HG03066 (cell line): ENCODE data around the gene PDZD7.
"Not testable (repeated sequence)": the region's sequence is repeated elsewhere in the genome, so short reads cannot be mapped to it uniquely, and the experiment has no call there.

Experiments used
- ATAC-seq: cut with Tn5 transposase; IDR thresholded peaks from one replicate; pipeline ENCODE4 v1.9.1; 2021; ENCODE audit warnings: low read depth; ENCODE audit not compliant: unreplicated experiment

PDZD7 gene

DNA sequence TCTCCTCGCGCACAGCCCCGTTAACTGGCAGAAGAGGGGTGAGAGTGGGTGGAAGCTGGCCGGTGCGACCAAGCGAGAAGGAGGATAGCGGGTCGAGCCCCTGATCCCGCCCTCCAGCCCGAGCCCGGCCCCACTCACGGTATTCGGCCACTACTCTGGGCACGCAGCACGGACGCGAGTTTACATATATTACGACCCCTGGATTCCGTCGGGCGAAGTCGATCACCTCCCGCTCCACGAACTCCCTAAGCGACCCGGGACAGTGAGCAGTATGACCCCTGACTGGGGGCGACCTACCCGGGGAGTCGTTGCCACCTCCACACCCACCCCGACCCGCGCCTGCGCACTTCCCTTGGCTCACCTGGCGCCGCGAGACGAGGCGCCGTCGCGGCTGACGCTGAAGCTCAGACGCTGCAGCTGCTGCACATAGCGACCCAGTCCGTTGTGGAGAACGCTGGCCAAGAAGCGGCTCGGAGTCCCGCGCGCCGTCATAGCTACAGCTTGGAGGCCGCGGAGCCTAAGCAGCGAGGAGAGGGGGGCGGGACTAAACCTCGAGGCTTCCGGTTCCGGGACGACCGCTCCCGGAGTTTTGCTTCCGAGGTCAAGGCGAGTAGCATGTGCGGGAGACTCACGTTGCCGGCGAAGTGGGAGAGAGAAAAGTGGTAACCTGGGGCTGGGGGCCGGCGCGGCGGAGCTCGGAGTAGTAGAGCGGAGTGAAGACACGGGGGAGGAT, 43.8 kb downstream of the PDZD7 start, which contains the start of the genes MRPL43 and TWNK:
Gene MRPL43, minus strand, starts transcription at position 546 of the 733 bp plus-strand sequence. Its CDS starts 54 bp downstream, at position 492.
Gene TWNK, plus strand, starts transcription at position 592 of the 733 bp plus-strand sequence. CDS start 668 bp downstream, outside the sequence.
- peak; percentile 82 for ATAC-seq

DNA sequence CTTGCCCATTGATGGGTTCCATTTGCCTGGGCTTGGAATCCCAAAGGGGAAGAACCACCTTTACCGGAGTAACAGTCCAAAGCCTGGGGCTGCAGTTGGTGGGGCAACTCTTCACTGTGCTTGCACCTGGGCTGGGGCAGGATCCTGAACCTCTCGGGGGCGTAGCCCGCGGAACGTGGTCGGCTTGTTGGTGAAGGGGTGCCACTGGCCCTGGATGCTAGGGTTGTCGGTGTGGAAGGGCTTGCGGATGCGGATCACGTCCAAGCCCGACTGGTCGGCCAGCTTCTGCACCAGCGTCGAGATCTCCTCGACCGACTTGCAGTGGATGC, 44.3 kb downstream of the PDZD7 start:
- ATAC-seq = no peak

DNA sequence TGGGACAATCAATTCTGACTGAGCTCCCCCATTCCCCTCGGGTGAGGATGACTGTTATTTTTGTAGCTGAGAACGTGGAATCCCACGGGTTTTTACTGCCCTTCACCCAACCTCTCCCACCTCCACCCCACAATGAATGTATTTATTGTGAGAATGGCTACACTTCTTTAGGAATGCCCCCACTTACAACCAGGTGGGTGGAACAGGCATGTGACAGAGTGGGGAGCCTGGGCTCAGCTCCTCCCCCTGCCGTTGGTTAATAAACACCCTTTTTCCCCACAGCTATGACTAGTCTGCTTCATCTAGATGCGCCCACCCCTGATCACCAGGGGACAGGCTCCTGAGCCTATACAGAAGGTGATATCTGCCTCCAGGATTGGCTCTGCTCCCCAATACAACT, 45.6 kb downstream of the PDZD7 start:
- no peak for ATAC-seq

DNA sequence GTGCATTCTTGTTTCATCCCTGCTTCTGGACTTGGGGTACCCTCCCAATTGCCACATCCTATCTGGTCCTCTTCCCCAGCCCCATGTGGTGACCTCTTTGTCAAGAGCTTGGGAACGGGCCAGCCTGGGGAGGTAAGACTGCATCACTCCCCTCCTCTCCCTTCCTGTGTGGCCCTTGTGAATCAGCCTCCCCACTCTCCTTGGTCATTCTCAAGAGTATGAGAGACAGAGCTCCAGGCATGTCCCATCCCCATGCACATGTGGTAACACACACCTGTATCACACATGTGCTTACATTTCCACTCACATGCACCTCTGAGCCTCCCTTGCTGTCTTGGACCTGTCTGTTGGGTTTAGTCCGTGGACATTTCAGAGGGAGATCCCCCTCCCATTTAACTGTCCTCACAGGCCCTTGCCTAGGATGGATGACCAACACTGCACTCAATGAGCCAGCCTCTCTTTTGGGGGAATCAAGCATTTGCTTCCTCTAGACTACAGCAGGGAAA, 46.2 kb downstream of the PDZD7 start:
- no peak for ATAC-seq

DNA sequence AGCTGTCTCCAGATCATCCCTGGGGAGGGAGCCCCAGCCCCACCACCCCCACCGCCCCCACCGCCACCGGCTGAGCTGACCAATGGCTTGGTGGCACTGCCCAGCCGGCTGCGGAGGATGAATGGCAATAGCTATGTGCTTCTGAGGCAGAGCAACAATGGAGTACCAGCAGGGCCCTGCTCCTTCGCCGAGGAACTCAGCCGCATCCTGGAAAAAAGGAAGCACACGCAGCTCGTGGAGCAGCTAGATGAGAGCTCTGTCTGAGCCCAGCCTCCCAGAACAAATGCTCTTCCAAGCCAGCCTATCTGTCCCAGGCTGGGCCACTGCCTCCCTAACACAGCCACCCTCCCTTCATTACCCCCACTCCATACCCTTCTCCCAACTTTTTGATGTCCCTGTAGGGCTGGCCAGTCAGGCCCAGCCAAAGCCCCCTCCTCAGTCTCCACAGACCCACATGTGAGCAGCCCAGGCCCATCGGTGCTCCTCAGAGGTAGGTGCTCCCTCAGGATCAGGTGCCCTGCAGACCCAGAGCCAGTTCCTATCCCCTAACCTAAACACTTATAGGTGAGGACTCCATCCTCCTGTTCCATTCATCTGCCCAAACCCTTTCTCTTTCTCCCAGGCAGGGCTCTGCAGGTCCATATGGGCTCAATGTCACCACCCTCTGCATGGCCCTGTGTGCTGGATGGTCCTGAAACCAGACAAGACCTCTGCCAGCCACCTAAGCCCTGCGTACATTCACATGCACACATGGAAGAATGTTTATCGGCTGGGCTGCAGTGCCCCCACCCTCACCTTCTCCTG, 46.9 kb downstream of the PDZD7 start:
- ATAC-seq = no peak

DNA sequence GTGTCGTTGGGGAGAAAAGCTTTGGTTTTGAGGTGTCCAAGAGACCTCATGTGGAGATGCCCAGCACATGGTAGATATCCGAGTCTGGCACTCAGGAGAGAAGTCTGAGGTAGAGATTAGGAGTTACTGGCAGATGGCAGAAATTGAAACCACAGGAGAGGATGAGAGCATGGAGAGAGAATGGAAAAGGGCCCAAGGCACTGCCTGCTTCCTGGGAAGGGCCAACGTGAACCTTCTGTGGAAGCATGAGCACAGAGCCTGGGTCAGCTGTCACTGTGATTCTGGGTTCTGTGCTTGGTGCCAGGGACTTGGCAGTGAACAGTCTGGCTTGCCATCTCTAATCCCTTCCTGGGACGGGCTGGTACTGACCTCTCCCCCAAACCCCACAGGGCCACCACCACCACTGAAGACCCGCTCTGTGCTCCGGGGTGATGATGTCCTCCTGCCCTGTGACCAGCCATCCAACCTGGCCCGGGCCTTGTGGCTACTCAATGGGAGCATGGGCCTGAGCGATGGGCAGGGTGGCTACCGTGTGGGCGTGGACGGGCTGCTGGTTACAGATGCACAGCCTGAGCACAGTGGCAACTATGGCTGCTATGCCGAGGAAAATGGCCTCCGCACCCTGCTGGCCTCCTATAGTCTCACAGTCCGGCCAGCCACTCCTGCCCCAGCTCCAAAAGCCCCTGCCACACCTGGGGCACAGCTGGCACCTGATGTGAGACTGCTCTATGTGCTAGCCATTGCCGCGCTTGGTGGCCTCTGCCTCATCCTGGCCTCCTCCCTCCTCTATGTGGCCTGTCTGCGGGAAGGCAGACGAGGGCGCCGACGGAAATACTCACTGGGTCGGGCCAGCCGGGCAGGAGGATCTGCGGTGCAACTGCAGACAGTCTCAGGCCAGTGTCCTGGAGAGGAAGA, 47.8 kb downstream of the PDZD7 start:
- no peak for ATAC-seq

DNA sequence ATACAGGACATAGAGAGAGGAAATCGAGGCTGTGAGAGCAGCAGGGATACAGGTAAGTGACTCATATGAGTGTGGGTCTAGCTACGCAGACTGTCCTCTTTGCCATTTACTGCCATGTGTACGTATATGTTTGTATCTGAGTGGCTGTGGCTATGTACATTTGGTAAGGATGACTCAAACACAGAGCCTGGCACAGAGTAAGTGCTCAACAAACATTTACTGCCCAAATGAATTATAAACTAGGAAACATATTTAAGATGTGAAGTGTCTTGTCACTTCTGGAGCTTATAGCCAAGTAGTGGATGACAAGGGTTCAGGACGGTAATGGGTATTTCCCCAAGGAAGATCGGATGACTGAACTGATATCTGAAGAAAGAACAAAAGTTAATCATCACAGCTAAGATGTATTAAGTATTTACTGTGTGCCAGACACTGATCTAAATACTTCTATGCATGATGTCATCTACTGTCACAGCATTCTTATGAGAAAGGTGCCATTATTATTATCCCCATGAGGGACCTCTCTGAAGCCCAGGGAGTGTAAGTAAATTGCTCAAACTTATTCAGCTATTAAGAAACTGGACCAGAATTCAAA, 49.7 kb downstream of the PDZD7 start:
- ATAC-seq = no peak

DNA sequence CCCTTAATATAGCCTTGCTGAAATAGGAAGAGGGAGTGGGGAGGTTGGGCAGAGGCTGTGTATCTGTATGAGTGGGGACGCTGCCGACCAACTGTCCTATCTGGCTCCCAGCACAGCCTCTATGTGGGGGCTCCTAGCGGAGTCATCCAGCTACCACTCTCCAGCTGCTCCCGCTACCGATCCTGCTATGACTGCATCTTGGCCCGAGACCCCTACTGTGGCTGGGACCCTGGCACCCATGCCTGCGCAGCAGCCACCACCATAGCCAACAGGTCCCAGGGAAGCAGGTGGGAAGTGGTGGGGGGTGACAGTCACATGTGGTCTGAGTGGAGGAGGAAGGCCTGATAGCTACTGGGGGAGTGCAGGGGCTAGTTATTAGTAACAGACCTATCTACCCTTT, 50.2 kb downstream of the PDZD7 start:
- no peak for ATAC-seq

DNA sequence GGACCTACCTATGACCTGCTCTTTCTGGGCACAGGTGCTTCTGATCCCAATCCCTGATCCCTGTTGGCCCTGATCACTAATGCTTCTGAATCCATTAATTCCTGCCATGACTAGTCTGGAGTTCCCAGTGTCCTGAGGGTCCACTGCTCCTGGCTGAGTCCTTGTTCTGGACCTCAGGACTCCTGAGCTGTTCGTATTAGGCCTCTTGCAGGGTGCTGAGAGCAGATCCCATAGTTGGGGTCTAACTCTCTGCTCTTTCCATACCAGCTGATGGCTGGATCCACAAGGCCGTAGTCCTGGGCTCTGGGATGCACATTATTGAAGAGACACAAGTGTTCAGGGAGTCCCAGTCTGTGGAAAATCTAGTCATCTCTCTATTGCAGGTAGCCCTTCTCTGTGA, 50.6 kb downstream of the PDZD7 start:
- no peak for ATAC-seq

DNA sequence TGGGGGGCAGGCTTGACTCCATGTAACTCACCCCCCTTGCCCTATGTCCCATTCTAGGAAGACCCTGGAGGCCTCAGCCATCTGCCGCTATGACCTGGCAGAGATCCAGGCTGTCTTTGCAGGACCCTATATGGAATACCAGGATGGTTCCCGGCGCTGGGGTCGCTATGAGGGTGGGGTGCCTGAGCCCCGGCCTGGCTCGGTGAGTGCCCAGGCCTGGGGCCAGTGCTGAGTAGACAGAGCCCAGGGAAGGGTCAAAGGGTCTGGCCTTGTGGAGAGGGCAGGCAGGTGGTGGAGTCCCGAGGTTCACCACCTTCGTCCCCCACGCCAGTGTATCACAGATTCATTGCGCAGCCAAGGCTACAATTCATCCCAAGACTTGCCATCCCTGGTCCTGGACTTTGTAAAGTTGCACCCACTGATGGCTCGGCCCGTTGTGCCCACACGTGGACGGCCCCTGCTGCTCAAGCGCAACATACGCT, 51.1 kb downstream of the PDZD7 start:
- ATAC-seq = no peak

DNA sequence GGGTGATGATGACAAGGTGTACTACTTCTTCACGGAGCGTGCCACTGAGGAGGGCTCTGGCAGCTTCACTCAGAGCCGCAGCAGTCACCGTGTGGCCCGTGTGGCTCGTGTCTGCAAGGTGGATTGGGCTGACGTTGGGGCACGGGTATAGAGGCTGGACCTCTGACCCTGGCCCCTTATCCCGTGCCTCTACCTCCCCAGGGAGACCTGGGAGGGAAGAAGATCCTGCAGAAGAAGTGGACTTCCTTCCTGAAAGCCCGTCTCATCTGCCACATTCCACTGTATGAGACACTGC, 52.1 kb downstream of the PDZD7 start:
- no peak for ATAC-seq

DNA sequence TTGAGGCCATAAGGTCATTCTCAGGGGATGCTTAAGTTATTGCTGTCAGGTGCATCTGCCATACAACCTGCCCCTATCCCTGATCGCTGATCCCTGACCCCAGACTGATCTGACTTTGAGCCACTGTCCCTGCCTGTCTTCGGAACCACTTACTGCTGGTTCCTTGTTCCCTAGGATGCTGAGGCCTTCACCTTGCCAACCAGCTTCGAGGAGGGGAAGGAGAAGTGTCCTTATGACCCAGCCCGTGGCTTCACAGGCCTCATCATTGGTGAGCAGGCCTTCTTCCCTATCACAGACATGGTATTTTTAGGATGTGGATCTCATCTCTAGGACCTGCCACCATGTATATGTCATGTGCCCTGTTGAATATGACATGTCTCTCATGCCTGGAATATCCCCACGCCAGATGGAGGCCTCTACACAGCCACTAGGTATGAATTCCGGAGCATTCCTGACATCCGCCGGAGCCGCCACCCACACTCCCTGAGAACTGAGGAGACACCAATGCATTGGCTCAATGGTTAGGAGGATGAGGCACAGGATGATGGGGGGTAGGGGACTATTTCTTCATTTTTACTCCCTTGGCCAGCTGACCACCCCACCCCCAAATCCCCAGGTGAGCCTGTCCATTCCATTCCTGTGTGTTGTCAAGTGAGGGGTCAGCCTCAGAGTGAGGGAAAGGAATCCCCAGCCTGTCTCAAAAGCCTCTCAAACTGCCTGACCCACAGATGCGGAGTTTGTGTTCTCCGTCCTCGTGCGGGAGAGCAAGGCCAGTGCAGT, 52.6 kb downstream of the PDZD7 start:
- no peak for ATAC-seq

DNA sequence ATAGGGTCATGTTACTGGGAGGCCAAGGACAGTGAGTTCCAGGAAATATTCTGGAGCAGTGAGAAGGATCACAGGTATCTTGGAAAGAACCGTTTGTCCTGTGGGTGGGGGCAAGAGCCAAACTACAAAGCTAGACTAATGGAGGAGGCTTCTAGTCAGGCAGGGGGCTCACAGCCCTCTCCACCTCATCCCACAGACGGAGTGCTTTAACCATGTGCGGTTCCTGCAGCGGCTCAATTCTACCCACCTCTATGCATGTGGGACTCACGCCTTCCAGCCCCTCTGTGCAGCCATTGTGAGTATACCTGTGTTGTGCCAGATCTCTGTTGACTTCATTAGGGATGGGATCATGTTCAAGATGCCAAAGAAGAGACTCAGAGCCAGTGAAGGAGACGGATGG, 53.5 kb downstream of the PDZD7 start:
- no peak for ATAC-seq

DNA sequence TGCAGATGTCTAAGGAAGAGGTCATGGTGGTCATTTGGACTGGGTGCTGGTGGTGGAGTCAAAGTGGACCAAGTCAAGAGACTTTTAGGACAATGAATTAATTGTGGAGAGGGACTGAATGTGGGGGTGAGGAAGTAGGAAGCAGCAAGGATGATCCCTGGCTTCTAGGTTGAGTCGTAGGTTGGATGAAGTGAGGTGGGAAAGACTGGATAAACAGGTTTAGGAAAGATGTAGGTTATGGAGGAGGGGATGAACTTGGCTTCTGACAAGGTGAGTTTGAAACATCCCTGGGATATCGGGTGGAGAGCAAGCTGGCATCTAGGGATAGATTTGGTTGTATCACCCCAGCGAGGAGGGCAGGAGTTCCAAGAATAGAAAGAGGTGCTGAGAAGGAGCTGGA, 54.0 kb downstream of the PDZD7 start:
- no peak for ATAC-seq

DNA sequence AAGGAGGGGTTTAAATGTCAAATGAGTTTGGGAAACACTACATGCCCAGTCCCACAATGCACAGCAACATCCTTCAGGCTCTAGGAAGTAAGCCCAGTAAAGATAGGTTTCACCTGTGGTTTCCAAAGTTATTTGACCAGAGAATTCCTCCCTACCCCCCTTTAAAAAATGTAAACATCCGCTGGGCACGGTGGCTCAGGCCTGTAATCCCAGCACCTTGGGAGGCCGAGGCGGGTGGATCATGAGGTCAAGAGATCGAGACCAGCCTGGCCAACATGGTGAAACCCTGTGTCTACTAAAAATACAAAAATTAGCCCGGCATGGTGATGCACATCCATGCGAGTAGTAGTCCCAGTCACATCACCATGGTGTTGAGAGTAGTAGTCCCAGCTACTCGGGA, 55.5 kb downstream of the PDZD7 start:
- ATAC-seq = not testable (repeated sequence)

DNA sequence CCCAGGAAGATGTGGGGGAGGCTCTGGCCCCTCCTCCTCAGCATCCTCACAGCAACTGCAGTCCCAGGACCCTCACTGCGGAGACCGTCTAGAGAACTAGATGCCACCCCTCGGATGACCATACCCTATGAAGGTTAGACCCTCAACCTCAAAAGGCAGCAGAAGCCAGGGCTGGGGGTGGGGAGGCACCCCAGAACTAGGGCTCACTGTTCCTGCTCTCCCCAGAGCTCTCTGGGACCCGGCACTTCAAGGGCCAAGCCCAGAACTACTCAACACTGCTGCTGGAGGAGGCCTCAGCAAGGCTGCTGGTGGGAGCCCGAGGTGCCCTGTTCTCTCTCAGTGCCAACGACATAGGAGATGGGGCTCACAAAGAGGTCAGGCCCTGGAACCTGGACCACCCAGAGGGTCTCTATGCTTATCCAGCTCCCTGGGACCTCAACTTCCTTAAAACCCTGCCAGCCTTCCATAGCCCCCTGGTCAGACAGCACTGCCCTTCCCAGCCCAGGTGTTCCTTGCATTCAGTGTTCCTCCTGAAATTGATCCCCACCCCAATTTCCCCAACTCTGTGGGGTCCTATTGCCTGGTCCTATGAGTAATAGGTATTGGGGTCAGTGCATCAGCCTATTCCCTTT, 57.9 kb downstream of the PDZD7 start:
- no peak for ATAC-seq

DNA sequence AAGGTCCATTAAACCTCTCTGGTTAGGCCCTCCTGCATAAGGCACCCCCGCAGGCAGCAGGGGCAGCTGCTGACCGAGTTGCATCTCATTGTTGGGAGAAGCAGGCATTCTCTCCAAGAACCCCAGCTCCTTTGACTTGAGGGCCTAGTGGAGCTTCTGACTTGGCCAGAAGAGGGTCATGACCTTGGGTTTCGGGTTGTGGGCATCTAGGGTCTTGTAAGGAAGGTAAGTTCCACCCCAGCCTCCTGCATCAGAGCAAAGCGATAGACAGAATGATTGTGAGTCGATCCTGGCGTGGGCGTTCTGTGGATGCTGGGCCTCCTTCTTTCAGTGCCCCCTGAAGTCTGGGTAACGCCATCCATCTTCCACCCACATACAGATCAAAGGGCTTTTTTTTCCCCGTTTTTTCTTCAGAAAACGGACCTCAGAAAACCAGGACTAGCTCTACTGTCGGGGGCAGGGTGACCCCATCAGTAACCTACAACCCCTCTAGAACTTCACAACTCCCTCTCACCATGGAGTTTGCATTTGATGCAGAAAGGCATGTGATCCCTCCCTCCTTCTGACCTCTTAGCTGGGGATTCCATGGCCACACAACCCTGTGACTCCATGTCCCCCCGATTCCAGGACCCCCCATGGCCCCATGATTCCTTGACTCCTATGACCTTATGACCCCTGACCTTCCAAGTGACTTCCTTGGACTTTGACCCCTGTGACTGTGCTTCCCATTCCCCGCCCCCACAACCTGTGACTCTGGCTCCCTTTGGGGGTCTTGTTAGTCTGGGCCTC, 58.6 kb downstream of the PDZD7 start:
- ATAC-seq = no peak
